ENCODE results near the gene CAMTA1.

- TF ChIP-seq CTCF (IDR thresholded peaks at IDR 0.05) (no peak), EZH2phosphoT487 (IDR thresholded peaks at IDR 0.05) (no peak), EZH2 (IDR thresholded peaks at IDR 0.05) (no peak)
Observed at GRCh38 chr1:7079637-7080036, 294.4 kb downstream of the CAMTA1 start.

All from neural progenitor cell (in vitro differentiated cells).